HG02852 (cell line): ENCODE measurements around the gene SLC25A26.
"Not testable (repeated sequence)": the region's sequence is repeated elsewhere in the genome, so short reads cannot be mapped to it uniquely, and the experiment has no call there.

ENCODE experiments used
- ATAC-seq: cut with Tn5 transposase; IDR thresholded peaks from one replicate; pipeline ENCODE4 v1.9.1; 2021; ENCODE audit warnings: mild to moderate bottlenecking, moderate library complexity; ENCODE audit not compliant: unreplicated experiment

The SLC25A26 gene

DNA sequence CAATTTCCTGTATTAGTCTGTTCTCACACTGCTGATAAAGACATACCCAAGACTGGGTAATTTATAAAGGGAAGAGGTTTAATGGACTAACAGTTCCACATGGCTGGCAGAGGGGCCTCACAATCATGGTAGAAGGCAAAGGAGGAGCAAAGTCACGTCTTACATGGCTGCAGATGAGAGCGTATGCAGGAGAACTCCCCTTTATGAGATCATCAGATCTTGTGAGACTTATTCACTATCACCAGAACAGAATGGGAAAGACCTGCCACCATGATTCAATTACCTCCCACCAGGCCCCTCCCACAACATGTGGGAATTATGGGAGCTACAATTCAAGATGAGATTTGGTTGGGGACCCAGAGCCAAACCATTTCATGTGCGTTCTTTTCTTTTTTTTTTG is 5.3 kb downstream of the SLC25A26 start:
- not testable (repeated sequence) for ATAC-seq

GRCh38 chr3:66227051-66227450 is 6.2 kb downstream of the SLC25A26 start:
- no peak for ATAC-seq

- no peak for ATAC-seq
Observed at GRCh38 chr3:66227915-66228314, 7.1 kb downstream of the SLC25A26 start.

DNA sequence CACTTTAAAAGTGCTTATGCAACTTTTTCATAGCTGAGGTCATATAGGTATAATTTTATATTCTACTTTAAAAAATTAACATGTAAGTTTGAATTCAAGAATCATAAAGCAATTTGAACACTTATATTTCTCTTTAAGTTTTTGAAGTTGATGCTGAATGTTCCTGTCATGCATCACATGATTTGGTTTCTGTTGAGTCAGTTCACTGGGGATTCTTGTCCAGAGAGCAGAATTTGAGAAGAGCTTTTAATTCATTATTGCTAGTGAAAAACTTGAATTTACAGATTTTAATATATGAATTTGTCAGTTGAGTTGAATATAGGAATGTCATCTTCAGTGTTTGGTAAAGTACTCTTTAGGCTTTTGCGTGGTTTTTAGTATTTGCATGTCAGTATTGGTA is 7.9 kb downstream of the SLC25A26 start:
- ATAC-seq = no peak

DNA sequence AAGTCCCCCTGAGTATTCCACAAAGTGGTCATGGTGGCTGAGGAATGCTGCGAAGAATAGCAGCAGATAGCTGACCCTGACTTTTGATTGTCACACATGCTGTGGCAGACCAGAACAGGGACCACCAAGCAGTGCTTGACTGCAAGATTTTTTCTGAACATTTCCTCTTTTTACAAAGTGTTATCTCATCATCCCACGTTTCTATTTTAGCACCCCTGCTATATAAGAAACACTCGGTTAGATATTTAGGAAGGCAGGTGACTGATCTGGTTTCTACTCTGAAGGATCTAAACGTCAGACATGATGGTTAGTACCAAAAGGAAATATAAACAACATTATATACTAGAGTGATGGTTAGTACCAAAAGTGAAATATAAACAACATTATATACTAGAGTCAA is 9.1 kb downstream of the SLC25A26 start:
- no peak for ATAC-seq

DNA sequence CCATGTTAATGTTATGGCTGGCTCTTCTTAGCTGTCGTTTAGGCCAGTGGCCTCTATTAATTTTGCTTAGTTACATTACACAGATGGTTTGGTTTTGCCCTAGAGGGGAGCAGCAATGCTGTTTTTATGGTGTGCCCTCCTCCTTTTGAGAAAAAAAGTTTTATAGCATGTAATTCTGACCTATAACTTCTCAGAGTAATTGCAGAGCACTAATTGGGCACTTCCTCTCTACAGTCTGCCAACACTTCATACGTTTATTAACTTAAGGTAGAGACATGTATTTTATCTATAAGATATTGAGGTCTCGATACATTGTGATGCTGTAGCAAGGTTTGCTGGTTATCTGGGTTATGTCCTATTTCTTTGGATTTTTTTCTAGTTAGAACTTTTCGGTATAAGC is 12.2 kb downstream of the SLC25A26 start:
- no peak for ATAC-seq

GRCh38 chr3:66236281-66236680 is 15.5 kb downstream of the SLC25A26 start:
- no peak for ATAC-seq

- ATAC-seq = no peak
Observed at GRCh38 chr3:66237552-66237951, 16.8 kb downstream of the SLC25A26 start.

- ATAC-seq = no peak
Observed at GRCh38 chr3:66239513-66240123, 18.8 kb downstream of the SLC25A26 start.

GRCh38 chr3:66241466-66241865 is 20.7 kb downstream of the SLC25A26 start:
- no peak for ATAC-seq

GRCh38 chr3:66242788-66243464 is 22.1 kb downstream of the SLC25A26 start:
- no peak for ATAC-seq

GRCh38 chr3:66248641-66249040 is 27.8 kb downstream of the SLC25A26 start:
- ATAC-seq = no peak

- no peak for ATAC-seq
Observed at GRCh38 chr3:66253790-66254620, 33.2 kb downstream of the SLC25A26 start.

DNA sequence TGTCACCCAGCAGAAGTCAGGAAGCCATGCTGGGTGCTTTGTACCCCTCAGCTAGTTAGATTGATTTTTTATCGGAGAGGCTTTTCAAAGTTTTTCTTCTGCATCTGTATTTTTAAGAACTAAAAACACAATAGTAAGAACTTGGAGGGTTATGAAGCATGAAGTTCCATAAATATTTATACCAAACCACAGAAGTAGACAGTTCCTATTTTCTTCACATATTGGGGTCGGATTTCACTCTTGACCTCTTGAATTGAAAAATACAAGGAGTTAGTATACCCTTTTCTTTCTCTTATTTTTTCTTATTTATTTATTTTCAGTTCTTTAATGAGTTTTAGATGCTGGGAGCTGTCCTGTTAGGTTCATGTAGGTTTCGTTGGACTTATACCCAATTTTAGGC is 35.1 kb downstream of the SLC25A26 start:
- ATAC-seq = no peak

DNA sequence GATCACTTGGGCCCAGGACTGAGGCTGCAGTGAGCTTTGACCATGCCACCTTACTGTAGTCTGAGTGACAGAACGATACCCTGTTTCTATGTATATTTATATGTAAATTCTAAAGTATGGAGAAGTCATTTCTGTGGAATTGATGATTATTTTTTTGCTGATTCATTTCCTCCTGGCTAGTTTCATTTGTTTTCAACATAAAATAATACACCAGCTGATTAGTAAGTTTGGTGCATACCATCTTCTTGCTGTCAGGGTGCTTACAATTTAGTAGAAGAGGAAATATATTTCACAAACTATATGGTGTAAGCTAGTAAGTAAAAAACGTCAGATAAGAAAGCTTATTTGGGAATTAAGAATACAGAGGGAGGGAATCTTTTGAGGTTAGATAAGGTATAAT is 36.0 kb downstream of the SLC25A26 start:
- ATAC-seq = no peak

GRCh38 chr3:66259566-66260255 is 38.9 kb downstream of the SLC25A26 start:
- ATAC-seq = no peak

DNA sequence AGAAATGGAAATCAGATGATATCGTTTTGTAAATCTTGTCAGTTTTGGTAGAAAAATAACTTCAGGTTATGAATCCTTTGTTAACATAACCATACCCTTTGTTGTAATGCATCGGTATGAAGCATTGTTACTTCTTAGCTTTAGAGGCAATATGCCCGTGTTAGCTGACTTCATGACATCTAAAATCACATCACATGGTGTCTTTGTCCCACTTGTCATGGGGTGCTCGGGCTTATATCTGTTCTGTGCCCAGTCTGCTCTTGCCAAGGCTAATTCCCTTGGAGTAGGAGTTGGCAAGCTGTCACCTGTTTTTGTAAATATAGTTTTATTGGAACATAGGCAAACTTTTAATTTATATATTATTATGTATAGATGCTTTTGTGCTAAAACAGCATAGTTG is 39.6 kb downstream of the SLC25A26 start:
- ATAC-seq = no peak

GRCh38 chr3:66261355-66261754 is 40.6 kb downstream of the SLC25A26 start:
- no peak for ATAC-seq

DNA sequence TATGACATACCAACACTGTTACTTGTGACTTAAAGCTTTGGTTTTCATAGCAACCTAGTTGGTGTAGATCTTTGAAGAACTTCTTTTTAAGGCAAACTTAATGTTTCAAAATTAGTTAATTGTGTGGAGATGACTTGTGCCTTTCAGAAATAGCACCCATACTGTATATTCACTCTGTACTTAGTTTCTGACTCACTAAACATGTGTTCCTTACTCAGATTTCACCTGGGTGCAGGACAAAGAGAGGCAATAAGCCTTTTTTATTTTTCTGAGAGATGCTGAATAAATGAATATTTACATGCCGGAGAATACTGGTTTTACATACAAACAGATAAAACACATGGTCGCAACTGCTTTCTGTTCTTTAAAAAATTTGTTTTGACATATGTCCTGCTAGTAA is 44.8 kb downstream of the SLC25A26 start:
- no peak for ATAC-seq

GRCh38 chr3:66266551-66266950 is 45.8 kb downstream of the SLC25A26 start:
- no peak for ATAC-seq

GRCh38 chr3:66267031-66267430 is 46.2 kb downstream of the SLC25A26 start:
- peak; percentile 82 for ATAC-seq
